NCI-H1092 (cell line): ENCODE measurements around the gene FERMT1.
"Not testable (repeated sequence)": the region's sequence is repeated elsewhere in the genome, so short reads cannot be mapped to it uniquely, and the experiment has no call there.

Experiments
- DNase-seq: peaks from one replicate; lab custom pipeline; 2025; lab: John Stamatoyannopoulos, UW

FERMT1 gene

DNA sequence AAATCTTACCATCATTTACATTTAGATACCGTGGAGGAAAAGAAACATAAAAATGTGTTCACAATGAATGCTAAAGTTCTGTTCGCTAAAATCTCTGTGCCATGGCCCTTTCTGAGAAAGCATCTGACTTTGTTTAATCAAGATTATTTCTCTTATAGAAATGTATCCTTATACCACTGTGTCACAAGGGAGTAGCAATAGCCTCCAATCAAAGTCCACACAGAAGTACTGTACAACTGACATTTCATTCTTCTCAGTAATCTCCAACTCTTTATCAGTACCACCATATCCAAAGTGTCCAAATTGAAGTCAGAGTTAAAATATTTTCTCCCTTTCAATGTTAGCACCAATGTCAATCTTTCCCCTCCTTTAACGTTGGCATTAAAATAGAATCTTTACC, 6.1 kb downstream of the FERMT1 start:
- DNase-seq, result no peak

DNA sequence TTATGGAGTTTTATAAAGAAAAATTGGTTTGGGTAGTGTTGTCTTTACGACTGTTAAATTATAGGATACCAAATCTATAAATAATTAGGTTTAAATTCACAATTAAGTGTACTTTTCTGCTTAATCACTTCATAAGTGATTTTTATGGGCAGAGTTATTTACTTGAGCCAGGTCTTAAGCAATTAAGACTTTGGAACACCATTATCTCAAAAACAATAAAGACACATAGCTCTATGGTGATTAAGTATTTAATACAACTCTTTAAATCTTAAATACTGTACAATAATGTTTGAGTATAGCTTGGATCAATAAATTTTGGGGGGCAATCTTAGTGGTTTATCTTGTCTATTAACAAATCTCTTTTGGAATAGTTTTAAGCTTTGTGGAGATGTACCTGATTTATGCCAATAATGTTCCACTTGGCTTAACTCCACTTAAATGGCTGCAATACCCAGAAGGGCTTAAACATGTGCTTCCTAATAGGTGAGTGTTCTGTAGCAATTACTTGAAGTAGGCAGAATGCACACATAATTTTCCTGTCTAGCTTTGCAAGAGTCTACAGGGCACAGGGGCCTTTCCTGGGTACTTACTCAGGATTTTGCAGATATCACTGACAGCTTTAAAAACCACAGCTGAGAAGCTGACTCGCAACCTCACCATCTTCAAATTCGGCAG, 7.5 kb downstream of the FERMT1 start:
- no peak for DNase-seq

DNA sequence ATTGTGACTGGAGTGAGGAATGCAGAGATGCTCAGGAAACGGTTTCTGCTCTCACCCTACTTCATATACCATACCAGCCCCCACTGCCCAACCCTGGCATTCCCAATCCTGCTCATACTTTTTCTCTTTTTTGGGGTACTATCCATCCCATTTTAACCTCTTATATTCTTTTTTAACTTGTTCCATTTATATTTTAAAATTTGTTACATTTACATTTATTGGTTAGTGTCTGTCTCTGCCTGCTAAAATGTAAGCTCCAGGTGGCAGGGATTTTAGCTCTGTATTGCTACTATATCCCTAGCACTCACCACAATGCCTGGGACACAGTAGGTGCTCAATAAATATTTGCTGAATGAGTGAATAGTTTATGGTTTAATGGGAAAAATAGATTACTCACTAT, 8.1 kb downstream of the FERMT1 start:
- no peak for DNase-seq

DNA sequence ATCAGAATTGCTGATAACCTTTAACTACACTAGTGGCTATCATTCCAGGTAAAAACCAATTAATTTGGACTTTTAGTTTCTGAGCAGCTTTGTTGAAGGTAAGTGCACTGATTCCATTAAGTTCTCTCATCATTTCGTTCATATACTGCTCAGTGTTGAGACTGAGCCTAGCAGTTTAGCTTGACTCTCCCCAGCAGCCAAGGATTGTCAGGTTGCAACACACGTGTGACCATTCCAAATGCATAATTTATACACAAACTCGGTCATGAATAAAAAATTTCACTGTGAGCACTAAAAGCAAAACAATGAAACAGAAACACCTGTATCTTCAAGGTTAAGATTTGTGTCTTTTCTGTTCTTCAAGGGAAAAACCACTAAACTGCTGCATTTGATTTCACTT, 8.9 kb downstream of the FERMT1 start:
- no peak for DNase-seq

DNA sequence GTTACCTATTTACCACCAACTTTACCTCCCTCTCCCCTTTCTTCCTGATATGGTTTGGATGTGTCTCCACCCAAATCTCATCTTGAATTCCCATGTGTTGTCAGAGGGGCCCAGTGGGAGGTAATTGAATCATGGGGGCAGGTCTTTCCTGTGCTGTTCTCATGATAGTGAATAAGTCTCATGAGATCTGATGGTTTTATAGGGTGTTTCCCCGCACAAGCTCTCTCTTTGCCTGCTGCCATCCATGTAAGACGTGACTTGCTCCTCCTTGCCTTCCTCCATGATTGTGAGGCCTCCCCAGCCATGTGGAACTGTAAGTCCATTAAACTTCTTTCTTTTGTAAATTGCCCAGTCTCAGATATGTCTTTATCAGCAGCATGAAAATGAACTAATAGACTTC, 9.9 kb downstream of the FERMT1 start:
- not testable (repeated sequence) for DNase-seq

DNA sequence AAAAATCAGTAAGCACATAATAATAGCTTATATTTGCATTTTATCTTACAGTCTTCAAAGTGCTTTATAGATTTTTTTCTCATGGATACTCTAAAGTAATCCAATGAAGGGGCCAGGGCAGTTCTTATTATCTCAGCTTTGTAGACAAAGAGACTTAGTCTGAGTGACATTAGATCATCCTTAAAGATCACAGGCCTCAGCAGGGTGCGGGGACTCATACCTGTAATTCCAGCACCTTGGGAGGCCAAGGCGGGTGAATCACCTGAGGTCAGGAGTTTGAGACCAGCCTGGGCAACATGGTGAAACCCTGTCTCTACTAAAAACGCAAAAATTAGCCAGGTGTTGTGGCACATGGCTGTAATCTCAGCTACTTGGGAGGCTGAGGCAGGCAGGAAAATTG, 14.5 kb downstream of the FERMT1 start:
- no peak for DNase-seq

DNA sequence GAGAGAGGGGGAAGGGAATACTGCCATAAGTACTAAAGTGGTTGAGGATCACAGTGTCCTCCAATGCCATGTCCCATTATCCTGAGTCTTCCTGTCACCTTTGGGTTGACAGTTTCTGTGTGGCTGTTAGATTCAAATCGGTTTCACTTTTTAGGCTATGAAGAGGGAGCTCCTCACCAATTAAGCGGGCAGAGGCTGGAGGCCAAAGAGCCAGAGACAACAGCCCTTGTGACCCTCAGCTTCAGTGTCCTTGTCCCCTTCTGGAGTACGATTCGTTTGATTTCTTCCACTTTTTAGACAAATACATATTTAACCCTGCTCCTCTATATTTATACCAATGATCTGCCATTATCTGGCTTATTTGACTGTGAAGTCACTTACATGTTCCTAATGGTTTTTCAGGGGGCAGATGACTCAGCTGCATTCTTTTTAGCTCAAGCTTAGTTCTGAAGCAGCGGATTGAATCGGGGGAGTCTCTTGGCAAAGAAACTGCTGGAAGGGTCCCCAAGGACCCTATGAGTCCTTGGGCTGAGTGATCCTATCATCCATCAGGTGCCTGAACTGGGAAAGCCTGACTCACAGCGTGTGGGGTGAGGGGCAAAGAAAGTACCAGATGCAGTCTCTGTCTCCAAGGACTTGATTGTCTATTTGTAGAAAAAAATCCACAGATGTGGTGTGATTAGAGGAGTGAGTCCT, 18.2 kb downstream of the FERMT1 start:
- no peak for DNase-seq

DNA sequence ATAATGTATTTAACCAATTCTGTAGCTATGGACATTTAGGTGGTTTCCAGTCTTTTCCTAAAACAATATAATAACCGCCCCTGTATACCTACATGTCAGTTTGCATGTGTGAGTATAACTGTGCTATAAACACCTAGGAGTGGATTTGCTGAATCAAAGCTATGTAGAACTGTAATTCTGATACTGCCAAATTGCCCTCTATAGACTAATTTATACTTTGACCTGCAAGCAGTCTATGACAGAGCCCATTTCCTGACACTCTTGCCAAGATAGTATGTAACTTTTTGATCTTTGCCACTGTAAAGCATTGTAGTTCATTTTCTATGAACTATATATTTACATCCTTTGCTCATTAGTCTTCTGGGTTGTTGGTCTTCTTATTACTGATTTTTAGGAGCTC, 19.5 kb downstream of the FERMT1 start:
- no peak for DNase-seq

DNA sequence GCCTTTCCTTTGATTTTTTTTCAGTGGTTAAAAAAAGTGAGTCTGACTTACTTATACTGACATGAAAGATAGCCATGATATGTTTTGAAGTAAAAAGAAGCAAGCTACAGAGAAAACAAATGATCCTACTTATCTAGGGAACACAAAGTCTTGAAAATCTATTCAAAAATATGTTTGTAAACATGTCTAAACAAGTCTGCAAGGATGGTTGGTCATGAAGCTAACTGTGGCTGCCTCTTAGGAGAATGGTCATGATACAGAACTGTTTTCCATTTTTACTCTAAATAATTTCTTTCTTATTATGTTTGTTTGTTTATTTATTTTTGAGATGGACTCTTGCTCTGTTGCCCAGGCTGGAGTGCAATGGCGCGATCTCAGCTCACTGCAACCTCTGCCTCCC, 21.5 kb downstream of the FERMT1 start:
- DNase-seq, result no peak

DNA sequence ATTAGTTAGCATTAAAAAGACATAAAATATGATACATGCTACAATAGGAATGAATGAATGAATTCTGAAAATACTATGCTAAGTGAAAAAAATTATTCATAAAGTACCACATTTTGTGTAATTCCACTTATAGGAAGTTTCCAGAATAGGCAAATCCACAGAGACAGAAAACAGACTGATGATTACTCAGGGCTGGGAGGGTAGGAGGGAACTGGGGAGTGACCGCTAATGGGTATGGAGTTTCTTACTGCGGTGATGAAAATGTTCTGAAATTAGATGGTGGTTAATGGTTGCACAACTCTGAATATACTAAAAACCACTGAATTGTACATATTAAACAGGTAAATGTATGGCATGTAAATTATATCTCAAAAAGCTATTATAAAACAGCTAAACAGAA, 22.6 kb downstream of the FERMT1 start:
- no peak for DNase-seq

DNA sequence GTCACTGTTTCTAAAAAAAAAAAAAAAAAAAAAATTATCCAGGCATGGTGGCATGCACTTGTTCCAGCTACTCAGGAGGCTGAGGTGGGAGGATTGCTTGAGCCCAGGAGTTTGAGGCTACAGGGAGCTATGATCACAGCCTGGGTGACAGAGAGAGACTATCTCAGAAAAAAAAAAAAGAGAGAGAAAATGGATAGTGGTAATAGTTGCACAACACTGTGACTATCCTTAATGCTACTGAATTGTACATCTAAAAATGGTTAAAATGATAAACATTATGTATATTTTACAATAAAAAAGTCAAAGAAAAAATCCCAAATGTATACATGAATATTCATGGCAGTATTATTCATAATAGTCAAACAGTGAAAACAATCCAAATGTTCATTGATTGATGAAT, 23.0 kb downstream of the FERMT1 start:
- no peak for DNase-seq

DNA sequence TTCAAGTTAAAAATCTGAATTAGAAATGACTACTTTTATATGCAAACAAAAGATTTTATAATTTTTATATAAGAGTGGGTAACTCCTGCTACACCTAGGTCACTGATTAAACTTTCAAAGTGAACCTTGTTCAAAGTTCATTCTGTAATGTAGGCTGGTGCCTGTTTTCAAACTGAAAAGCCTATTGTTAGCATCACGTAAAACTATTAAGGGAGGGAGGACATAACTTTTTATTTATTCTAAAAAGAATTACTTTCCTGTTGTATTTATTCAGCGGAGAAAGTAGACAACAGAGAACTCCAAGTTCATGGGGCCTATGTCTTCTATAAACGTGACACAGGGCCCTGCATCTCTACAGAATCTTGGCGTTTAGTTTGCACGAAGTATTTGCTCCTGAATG, 27.4 kb downstream of the FERMT1 start:
- DNase-seq, result no peak

DNA sequence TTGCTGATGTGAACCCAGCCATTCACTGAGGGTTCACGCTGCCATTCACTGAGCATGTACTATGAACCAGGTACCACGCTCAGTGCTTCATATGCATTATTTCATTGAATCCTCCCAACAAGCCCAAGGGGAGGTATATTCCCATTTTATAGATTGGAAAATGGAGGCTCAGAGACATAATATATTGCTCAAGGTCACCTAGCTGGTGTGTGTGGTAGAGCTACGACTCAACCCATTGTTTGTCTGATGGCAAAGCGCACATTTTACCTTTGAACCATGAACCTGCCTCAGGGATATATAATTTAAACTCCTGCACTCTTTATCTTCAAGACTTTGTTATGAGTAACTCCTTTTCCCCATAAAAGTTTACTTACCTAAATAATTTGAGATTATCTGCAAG, 28.3 kb downstream of the FERMT1 start:
- DNase-seq, result no peak

DNA sequence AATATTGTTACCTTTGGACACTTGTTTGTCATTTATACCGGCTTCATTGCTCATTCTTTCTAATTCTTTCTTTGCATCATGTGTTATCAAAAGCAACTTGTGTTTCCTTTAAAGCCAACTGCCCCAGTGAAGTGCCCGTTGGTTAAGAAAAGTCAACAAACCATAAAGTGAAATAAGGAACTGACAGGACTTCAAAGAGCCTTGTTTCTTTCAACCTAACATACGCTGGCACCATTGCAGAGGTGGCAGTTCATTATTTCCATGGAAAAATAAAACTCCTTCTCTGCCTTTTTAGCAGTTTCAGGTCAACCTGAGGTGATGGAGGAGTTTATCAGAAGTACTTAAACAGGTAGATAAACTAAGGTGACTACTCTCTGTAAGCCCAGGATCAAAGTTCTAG, 28.8 kb downstream of the FERMT1 start:
- no peak for DNase-seq

DNA sequence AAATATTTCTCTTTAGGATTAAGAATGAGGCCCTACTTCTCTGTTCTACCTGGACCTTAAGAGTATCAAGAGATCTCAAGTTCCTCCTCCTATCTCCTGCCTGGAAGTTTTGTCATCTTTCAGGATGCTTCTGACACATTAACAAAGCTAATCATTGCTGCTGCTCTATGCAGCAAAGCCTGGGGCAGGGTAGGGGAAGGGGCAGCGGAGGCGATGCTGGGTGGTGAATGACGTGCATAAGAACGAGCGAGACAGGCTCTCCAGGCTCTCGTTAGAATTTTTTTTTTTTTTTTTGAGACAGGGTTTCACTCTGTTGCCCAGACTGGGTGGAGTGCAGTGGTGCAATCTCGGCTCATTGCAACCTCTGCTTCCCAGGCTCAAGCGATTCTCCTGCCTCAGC, 31.2 kb downstream of the FERMT1 start:
- no peak for DNase-seq

DNA sequence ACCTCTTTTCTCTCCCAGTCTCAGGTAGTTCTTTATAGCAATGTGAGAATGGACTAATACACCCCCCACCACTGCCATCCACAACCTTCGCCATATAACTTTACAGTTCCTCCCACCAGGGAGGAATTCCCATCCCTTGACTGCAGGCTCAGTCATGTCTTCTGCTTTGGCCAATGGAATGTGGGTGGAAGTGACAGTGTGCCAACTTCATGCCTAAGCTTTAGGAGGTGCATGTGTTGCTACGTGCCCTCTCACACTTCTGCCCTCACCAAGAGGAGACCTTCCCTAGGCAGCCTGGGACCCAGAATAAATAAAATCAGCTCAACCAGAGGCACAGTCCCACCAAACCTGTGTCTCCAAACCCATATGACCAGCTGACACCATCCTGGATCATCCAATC, 36.0 kb downstream of the FERMT1 start:
- no peak for DNase-seq

DNA sequence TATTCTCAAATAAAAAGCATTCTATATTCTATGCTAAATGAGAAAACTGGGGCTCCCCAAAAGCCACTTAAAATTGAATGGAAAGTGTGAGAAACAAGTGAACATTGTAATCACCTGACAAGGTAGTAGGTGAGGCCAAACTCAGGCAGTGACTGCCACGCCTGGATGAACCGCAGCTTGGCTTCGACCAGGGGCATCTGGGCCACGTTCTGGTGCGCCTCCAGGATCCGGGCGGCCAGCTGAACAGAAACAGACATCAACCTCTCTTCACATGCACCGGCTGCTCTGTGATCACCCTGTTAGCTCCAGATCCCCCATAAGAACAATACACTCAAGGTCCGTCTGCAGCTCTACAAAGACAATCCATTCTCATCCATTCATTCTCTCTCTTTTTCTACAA, 38.9 kb downstream of the FERMT1 start:
- DNase-seq, result no peak

DNA sequence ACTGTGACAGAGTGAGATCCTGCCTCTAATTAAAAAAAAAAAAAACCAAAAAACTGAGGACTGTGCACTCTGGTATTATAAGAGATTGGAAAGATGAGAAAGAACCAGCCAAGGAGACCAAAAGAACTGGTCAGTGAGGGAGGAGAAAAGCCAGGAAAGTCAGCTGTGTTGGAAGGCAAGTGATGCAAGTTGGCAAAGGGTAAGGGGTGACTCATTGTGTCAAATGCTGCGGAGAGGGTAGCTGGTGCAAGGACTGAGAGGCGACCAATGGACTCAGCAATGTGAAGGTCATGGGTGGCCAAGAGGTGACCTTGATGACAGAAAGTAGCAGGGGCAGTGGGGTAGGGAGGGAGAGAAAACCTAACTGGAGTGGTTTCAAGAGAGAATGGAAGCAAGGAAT, 41.6 kb downstream of the FERMT1 start:
- no peak for DNase-seq

DNA sequence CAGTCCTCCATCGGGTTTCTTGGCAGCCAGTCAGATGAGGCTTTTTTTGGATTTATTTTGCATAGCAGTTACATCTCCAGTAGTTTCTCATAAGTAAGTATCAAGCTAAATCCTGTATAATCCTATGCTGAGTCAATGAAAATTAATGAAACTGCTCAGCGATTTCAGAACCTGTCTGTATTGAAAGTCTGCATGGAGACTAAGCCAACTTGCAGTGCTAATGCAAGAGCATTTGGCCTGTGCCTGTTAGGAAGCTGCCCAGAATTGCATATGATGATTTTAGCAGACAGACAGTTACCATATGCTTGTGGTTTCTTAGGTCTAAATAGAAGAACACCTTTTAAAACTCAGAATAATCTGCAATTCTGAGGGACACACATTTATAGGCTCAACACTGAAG, 43.8 kb downstream of the FERMT1 start:
- DNase-seq, result no peak

DNA sequence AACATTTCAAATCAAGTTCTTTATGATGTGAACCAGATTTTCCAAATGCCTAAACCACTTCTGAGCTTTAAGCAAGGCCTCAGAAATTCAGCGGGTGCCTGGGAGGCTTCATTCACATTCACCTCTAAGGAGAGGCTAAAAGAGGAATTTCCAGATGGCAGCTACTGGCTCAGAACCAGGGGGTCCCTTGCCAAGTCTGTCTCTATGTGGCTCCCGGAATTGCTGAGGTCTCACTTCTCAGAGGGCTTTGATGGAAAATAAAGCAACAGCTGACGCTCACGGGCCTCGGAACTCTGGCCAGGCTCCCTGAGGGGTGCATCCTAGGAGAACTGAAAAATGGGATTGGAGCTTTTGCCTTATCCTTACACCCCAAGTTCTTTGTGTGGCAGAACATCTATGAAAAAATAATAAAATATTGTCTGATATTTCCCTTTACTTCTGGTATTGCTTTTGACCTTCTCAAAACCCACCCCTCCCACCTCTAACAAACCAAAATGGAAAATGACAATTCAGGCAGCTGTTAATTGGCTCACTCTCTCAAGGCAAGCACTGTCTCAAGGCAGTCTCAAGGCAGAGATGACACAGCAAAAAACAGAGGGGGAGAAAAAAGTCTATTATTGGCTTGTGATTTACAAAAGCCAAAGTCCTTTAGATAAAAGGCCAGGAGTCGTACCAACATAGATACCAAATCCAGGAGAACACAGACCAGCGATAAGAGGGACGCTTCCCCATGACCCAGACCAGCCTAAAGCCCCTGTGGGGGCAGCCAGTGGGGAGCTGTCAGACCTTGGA, 47.2 kb downstream of the FERMT1 start:
- no peak for DNase-seq

DNA sequence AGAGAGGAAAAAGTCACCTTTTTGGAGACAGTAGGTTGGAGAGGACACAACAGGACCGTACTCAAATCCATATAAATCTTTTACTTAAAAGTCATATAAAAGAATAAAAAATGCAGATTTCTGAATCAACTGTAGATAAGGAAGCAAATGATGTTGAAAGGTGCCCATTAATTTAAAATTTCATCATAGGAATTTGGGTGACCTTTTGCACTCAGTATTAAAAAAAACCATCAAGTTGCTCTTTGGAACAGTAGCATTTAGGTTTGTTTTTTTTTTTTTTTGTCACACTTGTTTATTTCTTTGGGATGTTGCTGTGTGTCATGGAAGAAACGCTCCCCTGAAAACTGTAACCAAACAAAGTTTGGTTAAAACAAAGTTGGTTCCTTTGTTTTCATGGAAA, 48.0 kb downstream of the FERMT1 start:
- DNase-seq, result no peak

DNA sequence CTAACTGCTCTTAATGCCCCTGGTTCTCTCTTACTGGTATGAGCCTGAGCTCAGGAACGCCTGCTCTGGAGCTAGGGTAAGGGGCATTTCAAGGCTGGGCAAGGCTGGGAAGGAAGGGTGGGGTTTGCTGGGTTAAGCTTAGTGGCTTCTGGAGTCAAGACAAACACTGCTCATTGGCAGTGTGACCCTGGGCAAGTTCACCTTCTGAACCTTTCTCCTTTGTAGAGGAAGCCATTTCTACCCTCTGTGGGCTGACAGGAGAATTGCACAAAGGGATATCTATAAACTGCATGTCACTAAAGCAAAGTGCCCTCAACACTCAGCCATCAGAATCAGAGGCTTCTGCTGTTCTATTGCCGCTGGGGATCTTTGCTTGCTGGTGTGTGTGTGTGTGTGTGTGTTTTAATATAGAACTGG, 48.7 kb downstream of the FERMT1 start:
- DNase-seq, result no peak
